HCT116 (cell line): ENCODE measurements around the gene ACP5. TPM values are rescaled to one million over a fixed set of nuclear protein-coding genes. Genes with fewer than 3 reads are reported as not detected.

Experiments used
- ATAC-seq: fragments of 200-7000 bp; cut with Tn5 transposase; 2 replicates; pipeline ENCODE4 v1.9.1; 2020; ENCODE audit warnings: mild to moderate bottlenecking, moderate library complexity
- BruUV-seq: library from RNA; stranded (reverse); fragments of 400-500 nt; replicated peaks from 2 replicates; lab custom pipeline; 2021; lab: Mats Ljungman, UMichigan
- CTCF ChIA-PET: fragments of 300-600 bp; sonication (Branson Sonifier 250); formaldehyde crosslinking; loops from one replicate; lab custom pipeline; 2021; ENCODE audit warnings: antibody characterized with exemption; lab: Charles Lee
- POLR2A ChIA-PET: fragments of 300-600, 350-600 bp; sonication (Branson Sonifier 250); formaldehyde crosslinking; loops from one replicate; lab custom pipeline; 2021; ENCODE audit warnings: antibody characterized with exemption; lab: Charles Lee
- RAD21 ChIA-PET, 2 experiments: fragments of 300-600 bp; sonication (Branson Sonifier 250); formaldehyde crosslinking; loops; one replicate each; lab custom pipeline; 2023; ENCODE audit warnings: low total read pairs in 2 of 2; ENCODE audit not compliant: uncharacterized antibody in 2 of 2, unreplicated experiment in 2 of 2, low non-redundant PET in 1 of 2; lab: Charles Lee
- DNase-seq: peaks from one replicate; pipeline ENCODE4 v3.0.0-alpha.2; 2010; ENCODE audit warnings: low read depth, low spot score
- H2AFZ ChIP-seq: fragments of 200-600 bp; shearing (Covaris generic), sonication (generic); 2 replicates; pipeline ENCODE4 v1.6.1; 2017; ENCODE audit warnings: low read depth, mixed run types, mixed read lengths, antibody characterized with exemption, low read length; ENCODE audit not compliant: poor library complexity, severe bottlenecking
- H3K27ac ChIP-seq: 2 replicates; pipeline ENCODE4 v1.5.1; 2012; ENCODE audit warnings: low read depth, low read length
- H3K27me3 ChIP-seq: fragments of 200-600 bp; sonication (generic); 2 replicates; pipeline ENCODE4 v1.6.1; 2016; ENCODE audit warnings: mixed run types, low read length, mixed read lengths; ENCODE audit not compliant: insufficient read depth
- H3K36me3 ChIP-seq, 2 experiments: fragments of 200-500 bp in 1 of 2; fragments of 200-600 bp in 1 of 2; sonication (Bioruptor generic) in 1 of 2; sonication (generic) in 1 of 2; 2 replicates each; pipeline versions ENCODE4 v1.5.1 to v1.6.1; 2014 to 2016; ENCODE audit warnings: low read length in 2 of 2, inconsistent platforms in 1 of 2, mixed read lengths in 1 of 2, mixed run types in 1 of 2; ENCODE audit not compliant: insufficient read depth in 2 of 2, control insufficient read depth in 1 of 2
- H3K4me1 ChIP-seq, 2 experiments: fragments of 200-600 bp in 1 of 2; sonication (generic) in 1 of 2; 2 replicates each; pipeline versions ENCODE4 v1.5.1 to v1.6.1; 2012 to 2017; ENCODE audit warnings: low read length in 2 of 2, inconsistent platforms in 1 of 2, mild to moderate bottlenecking in 1 of 2, mixed read lengths in 1 of 2, mixed run types in 1 of 2, moderate library complexity in 1 of 2; ENCODE audit not compliant: insufficient read depth in 2 of 2, control insufficient read depth in 1 of 2
- H3K4me2 ChIP-seq: fragments of 200-600 bp; sonication (generic); 2 replicates; pipeline ENCODE4 v1.6.1; 2017; ENCODE audit warnings: mixed run types, low read length, mixed read lengths
- H3K4me3 ChIP-seq, 2 experiments: fragments of 200-600 bp in 1 of 2; sonication (generic) in 1 of 2; replicated peaks in 1 of 2; 2 replicates each; pipeline ENCODE4 v1.5.1; 2011 to 2016; ENCODE audit warnings: low read length in 2 of 2, control low read depth in 1 of 2, low read depth in 1 of 2, mild to moderate bottlenecking in 1 of 2, mixed read lengths in 1 of 2, mixed run types in 1 of 2
- H3K79me2 ChIP-seq: fragments of 200-600 bp; sonication (generic); 2 replicates; pipeline ENCODE4 v1.6.1; 2017; ENCODE audit warnings: mild to moderate bottlenecking, mixed run types, low read length, moderate library complexity, mixed read lengths; ENCODE audit not compliant: insufficient read depth
- H3K9ac ChIP-seq: fragments of 200-600 bp; sonication (generic); 2 replicates; pipeline ENCODE4 v1.6.1; 2016; ENCODE audit warnings: low read length, mixed read lengths
- H3K9me2 ChIP-seq: fragments of 200-600 bp; sonication (generic), shearing (Covaris generic); 2 replicates; pipeline ENCODE4 v1.6.1; 2017; ENCODE audit warnings: mixed run types, mild to moderate bottlenecking, moderate library complexity; ENCODE audit not compliant: insufficient read depth
- H3K9me3 ChIP-seq, 2 experiments: fragments of 200-500 bp in 1 of 2; fragments of 200-600 bp in 1 of 2; sonication (Bioruptor generic) in 1 of 2; sonication (generic) in 1 of 2; 2 replicates each; pipeline ENCODE4 v1.6.1; 2014 to 2017; ENCODE audit warnings: low read length in 2 of 2, mixed read lengths in 2 of 2, inconsistent platforms in 1 of 2, low read depth in 1 of 2, mild to moderate bottlenecking in 1 of 2, mixed run types in 1 of 2, moderate library complexity in 1 of 2; ENCODE audit not compliant: control insufficient read depth in 1 of 2, insufficient read depth in 1 of 2
- H4K20me1 ChIP-seq: fragments of 200-600 bp; sonication (generic), shearing (Covaris generic); 2 replicates; pipeline ENCODE4 v1.6.1; 2017; ENCODE audit warnings: mixed run types, mild to moderate bottlenecking, moderate library complexity; ENCODE audit not compliant: insufficient read depth
- CBX3 ChIP-seq: IDR thresholded peaks from 2 replicates; pipeline ENCODE4 v1.6.1; 2012; ENCODE audit warnings: low read depth
- EZH2 ChIP-seq: fragments of 200-600 bp; sonication (generic); IDR thresholded peaks from 2 replicates; pipeline ENCODE4 v1.6.1; 2017; ENCODE audit warnings: antibody characterized with exemption, mixed run types
- JUND ChIP-seq: IDR thresholded peaks from 2 replicates; pipeline ENCODE4 v1.6.1; 2012
- RAD21 ChIP-seq: IDR thresholded peaks from 2 replicates; pipeline ENCODE4 v1.6.1; 2012; ENCODE audit warnings: low read depth, mild to moderate bottlenecking
- SIN3A ChIP-seq: IDR thresholded peaks from 2 replicates; pipeline ENCODE4 v1.6.1; 2012; ENCODE audit warnings: low read depth
- TCF7L2 ChIP-seq: IDR thresholded peaks from 2 replicates; pipeline ENCODE4 v1.7.0; 2011; ENCODE audit warnings: borderline replicate concordance, inconsistent platforms; ENCODE audit not compliant: insufficient read depth, insufficient read length; ENCODE audit errors: extremely low read depth
- intact Hi-C: fragments of 100-400 bp; cut with micrococcal nuclease; formaldehyde crosslinking; loops from 2 replicates; pipeline ENCODE4 v1.10.0; 2022
- total RNA-seq: library from RNA; stranded (reverse); gene quantifications from one replicate; pipeline ENCODE4 v1.2.1, GENCODE V29; 2021; ENCODE audit not compliant: unreplicated experiment
- TF ChIP-seq, protein P1 (sequence below), 3 experiments: fragments of 200-600 bp in 1 of 3; sonication (generic) in 1 of 3; IDR thresholded peaks in 2 of 3; conservative IDR thresholded peaks in 1 of 3; 2 replicates each; pipeline ENCODE4 v1.5.1; 2012 to 2017; ENCODE audit warnings: low read depth in 2 of 3, low read length in 2 of 3, antibody characterized with exemption in 1 of 3, borderline replicate concordance in 1 of 3, control low read depth in 1 of 3, mild to moderate bottlenecking in 1 of 3, mixed read lengths in 1 of 3, mixed run types in 1 of 3, moderate library complexity in 1 of 3; ENCODE audit not compliant: insufficient read depth in 1 of 3

The ACP5 gene
- total RNA-seq, 1 experiment from 2014 or later, result 1.2 TPM

DNA sequence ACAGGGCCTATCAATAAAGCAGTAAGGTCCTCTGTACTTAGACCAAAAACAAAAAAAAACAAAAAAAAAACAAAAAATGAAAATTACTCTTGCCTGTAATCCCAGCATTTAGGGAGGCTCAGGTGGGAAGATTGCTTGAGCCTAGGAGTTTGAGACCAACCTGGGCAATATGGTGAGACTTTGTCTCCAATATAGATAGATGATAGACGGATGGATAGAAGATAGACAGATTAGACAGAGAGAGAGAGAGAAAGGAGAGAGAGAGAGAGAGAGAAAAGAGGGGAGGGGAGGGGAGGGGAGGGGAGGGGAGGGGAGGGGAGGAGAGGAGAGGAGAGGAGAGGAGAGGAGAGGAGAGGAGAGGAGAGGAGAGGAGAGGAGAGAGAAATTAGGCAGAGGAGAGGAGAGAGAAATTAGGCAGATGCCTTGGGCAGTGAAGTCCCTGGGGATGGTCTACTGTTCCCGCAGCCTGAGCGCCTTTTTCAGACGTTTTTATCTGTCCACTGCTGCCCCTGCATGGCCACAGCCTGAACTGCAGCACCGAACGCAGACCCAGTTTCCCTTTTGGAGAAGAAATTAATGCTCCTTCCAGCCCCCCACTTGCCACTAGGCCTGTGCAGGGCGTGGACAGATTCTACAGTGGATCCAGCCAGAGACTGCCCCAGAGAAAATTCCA lies 10.0 kb upstream of the ACP5 start:
- Histone ChIP-seq H3K27me3 (no peaks in the 10 kb centered on the region), H3K79me2 (no peaks in the 10 kb centered on the region), H3K9me2 (no peaks in the 10 kb centered on the region), H3K4me2 (peak overlapping the region; percentile 40), H3K9ac (no peak overlapping the region), H3K4me1 (peaks cover 0 to 4% of the 10 kb centered on the region in 2 experiments; a peak in 1 of 4 replicates), H3K36me3 (no peaks in the 10 kb centered on the region), H4K20me1 (no peaks in the 10 kb centered on the region), H3K4me3 (no peak overlapping the region), H2AFZ (no peak overlapping the region), H3K27ac (no peak overlapping the region)
- ATAC-seq, result peak; percentile 93
- DNase-seq, result peak; percentile 42
- CTCF ChIA-PET, result no interaction called here
- POLR2A ChIA-PET, result no interaction called here
- intact Hi-C loops, result loop anchor here (1.0 kb wide), 1 partner anchor 91 kb away; no protein-coding TSS in a partner anchor
- RAD21 ChIA-PET, result no interaction called here
- no TSS peak for BruUV-seq
- TF ChIP-seq SIN3A (no peak), EZH2 (no peak), RAD21 (peak; percentile 84), JUND (no peak), TCF7L2 (no peak), CBX3 (no peak)
- TF ChIP-seq, protein P1, sequence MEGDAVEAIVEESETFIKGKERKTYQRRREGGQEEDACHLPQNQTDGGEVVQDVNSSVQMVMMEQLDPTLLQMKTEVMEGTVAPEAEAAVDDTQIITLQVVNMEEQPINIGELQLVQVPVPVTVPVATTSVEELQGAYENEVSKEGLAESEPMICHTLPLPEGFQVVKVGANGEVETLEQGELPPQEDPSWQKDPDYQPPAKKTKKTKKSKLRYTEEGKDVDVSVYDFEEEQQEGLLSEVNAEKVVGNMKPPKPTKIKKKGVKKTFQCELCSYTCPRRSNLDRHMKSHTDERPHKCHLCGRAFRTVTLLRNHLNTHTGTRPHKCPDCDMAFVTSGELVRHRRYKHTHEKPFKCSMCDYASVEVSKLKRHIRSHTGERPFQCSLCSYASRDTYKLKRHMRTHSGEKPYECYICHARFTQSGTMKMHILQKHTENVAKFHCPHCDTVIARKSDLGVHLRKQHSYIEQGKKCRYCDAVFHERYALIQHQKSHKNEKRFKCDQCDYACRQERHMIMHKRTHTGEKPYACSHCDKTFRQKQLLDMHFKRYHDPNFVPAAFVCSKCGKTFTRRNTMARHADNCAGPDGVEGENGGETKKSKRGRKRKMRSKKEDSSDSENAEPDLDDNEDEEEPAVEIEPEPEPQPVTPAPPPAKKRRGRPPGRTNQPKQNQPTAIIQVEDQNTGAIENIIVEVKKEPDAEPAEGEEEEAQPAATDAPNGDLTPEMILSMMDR (IDR thresholded peaks at IDR 0.05 in 2 of 3, conservative IDR thresholded peaks at IDR 0.05 in 1 of 3; ENCODE audit: borderline replicate concordance in 1 of 3, insufficient read depth in 1 of 3, low read depth in 2 of 3, low read length in 2 of 3), result peak; percentile 67 to 88 (median 84); a peak in 5 of 6 replicates
- TF ChIP-seq, all 23 proteins: peak for 2
- no peaks in the 10 kb centered on the region for H3K9me3 ChIP-seq
